GM19240 (cell line): ENCODE measurements around the gene PLEKHG4B.

ENCODE experiments used
- DNase-seq: peaks from one replicate; pipeline ENCODE4 v3.0.0; 2011; ENCODE audit warnings: low spot score; ENCODE audit not compliant: insufficient read length

PLEKHG4B gene

DNA sequence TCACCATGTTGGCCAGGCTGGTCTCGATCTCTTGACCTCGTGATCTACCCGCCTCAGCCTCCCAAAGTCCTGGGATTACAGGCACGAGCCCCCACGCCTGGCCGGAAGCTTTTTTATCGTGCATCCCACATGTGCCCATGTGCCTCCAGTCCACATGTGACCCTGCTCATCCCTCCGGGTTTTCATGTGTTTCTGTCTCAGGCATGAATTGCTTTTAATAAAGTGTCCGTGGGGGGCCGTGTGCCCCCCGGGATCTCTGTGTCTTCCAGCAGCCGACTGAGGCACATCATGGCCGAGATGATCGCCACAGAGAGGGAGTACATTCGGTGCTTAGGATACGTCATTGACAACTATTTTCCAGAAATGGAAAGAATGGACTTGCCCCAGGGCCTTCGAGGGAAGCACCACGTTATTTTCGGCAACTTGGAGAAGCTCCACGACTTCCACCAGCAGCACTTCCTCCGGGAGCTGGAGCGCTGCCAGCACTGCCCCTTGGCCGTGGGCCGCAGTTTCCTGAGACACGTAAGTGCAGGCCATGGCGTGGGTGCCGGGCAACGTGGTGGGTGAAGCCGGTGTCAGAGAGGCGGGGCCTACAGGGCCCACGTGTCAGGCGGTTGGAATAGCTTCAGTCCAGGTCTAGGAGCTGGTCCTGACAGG, 77.2 kb downstream of the PLEKHG4B start:
- DNase-seq: no peak

DNA sequence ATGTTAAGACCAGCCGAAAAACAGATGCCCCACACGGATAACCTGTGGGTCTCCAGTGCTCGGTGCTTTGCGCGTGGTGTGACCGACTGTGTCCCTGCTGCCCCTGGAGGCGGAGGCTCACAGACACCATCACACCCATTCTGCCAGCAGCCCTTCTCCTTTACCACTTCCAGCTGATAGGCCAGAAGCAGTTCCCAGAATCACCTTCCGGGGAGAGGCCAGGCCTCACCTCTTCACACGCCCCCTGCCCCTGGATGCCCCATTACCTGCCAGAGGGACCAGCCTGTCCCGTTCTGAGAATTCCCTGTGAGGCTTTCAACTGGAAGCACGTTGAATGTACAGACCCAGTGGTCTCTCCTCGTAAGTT, 77.7 kb downstream of the PLEKHG4B start:
- DNase-seq: no peak

DNA sequence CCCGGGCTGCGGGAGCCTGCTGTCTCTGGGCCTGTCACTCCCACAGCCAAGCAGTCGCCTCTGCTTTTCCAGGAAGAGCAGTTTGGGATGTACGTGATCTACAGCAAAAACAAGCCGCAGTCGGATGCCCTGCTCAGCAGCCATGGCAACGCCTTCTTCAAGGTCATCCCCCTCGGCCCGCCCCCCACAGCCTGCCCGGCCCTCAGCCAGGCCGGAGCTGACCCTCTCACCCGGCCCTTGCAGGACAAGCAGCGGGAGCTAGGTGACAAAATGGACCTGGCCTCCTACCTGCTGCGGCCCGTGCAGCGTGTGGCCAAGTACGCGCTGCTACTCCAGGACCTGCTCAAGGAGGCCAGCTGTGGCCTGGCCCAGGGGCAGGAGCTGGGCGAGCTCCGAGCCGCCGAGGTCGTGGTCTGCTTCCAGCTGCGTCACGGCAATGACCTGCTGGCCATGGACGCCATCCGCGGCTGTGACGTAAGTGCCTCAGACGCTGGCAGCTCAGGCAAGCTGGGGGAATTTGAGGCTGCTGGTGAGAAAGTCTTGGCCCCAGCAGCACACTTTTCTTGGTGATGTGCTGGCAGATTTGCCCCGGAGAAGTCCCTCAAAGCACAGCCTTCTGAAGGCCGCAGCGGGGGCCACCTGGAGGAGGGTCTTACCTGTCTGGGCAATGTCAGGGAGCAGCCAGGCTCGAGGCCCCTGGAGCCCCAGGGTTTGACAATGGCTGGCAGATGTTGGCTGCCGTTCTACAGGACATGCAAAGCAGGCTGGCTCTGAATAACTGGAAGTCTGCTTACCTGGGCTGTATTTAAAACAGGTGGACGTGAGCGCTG, 79.2 kb downstream of the PLEKHG4B start:
- DNase-seq: no peak

DNA sequence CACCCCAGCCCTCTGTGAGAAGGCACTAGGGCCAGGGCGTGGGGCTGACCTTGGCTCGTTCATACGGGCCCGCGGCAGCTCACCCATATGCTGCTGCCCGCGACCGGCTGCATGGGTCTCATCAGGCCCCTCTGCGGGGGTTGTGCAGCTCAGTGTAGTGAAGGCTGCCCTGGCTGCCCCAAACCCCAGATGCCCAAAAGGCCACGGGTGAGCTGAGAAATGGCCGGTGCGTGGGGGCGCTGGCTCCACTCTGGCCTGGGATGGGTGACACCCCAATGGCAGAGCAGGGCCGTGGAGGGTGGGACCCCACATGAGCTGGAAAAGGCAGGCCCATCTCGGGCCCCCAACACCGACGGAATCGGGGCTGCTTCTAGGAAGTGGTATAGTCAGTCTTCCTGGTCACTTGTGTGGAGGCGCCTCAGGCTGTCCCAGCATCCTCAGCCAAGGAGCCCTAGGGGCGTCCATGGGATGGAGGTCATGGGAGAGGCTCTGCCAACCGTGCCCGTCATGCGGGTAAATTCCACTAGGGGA, 79.9 kb downstream of the PLEKHG4B start:
- no peak for DNase-seq

DNA sequence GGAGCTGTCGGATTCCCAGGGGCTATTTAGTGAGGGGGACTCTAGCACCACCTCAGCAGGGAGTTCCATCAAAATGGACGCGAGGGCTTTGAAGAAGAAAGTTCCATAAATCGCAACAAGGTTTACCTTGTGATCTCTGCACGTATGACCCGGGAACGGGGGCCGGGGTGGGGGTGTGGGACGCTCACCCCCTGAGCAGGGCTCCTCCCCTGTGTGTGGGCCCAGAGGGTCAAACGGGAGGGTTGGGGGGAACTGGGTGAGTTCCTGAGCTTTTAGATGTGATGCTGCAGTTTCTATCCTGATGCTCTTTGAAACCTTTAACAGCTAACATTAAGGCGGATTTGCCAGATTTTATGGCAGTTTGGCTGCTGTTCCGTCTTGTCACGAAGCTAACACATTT, 80.5 kb downstream of the PLEKHG4B start:
- no peak for DNase-seq

DNA sequence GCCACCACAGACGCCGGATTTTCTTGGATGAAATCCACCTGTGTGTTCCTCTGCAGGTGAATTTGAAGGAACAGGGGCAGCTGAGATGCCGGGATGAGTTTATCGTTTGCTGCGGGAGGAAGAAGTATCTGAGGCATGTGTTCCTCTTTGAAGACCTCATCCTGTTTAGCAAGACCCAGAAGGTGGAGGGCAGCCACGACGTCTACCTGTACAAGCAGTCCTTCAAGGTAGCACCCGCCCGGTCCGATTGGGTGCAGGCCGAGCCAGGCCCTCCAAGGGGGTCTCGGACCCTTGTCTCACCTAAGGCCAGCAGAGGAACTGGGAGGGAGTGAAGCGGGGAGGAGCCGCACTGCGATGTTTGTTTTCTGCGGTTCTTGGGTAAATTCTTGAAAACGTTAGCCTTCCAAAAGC, 80.9 kb downstream of the PLEKHG4B start:
- DNase-seq: no peak

DNA sequence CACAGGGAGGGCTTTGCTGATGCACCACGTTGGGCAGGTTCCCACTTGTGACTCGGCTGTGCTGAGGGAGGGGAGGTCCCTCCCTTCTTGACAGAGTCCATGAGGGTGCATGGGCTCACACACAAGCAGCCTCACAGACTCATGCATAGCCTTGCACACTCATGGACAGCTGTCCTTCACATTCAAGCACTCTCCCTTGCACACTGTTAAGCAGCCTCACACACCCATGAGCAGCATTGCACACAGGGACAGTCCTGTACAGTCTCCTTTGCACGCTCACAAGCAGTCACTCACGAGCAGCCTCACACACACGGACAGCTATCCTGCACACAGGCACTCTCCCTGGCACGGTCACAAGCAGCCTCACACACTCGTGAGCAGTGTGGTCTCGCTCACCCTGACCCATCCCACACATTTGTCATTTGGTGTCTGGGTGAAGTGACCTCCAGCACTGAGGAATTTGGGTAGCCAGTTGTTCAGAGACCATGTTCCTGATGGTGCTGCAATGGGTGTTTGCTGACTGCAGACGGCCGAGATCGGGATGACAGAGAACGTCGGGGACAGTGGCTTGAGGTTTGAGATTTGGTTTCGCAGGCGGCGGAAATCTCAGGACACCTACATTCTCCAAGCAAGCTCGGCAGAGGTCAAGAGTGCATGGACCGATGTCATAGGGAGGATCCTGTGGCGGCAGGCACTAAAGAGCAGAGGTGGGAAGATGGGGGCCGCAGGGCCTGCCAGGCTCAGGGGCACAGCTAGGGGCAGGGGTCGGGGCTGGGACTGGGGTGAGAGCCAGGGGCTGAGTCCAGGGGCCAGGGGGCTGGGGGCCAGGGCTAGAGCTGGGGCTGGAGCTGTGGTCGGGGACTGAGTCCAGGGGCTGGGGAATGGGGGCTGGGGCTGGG, 81.7 kb downstream of the PLEKHG4B start:
- DNase-seq: no peak

DNA sequence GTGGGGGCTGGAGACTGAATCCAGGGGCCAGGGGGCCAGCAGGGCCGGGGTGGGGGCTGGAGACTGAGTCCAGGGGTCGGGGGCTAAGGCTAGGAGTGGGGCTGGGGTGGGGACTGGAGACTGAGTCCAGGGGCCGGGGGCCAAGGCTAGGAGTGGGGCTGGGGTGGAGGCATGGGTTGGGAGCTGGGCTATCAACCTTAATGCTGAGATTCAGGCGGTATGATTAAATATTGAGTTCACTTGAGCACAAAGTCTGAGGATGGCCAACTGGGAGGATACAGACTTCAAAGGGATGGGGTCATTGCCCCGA, 82.3 kb downstream of the PLEKHG4B start:
- DNase-seq: no peak

DNA sequence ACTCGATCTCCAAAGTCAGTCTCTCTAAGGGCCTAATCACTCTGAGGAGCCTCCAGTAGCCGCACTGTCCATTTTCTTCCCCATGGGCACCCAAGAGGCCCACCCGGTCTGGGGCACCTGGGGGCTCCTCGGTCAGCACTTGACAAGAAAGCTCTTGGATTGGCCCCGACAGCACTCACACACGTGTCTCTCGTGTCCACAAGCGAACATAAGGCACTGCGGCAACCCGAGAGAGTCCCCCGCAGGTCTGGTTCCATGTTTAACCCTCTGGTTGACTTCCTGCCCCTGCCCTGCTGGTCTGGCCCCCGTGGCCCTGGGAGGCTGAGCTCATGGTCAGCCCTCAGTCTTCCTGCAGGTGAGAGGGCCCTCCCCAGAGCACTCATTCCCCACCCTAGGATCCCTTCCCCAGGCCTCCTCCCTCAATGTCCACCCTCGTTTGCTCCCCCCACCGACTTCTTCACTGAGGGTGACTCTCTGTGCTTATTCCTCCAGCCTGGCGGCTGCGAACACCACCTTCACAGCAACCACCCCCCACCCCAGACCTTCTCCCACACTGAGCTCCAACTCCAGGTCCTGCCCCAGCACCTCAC, 83.0 kb downstream of the PLEKHG4B start:
- DNase-seq: no peak

DNA sequence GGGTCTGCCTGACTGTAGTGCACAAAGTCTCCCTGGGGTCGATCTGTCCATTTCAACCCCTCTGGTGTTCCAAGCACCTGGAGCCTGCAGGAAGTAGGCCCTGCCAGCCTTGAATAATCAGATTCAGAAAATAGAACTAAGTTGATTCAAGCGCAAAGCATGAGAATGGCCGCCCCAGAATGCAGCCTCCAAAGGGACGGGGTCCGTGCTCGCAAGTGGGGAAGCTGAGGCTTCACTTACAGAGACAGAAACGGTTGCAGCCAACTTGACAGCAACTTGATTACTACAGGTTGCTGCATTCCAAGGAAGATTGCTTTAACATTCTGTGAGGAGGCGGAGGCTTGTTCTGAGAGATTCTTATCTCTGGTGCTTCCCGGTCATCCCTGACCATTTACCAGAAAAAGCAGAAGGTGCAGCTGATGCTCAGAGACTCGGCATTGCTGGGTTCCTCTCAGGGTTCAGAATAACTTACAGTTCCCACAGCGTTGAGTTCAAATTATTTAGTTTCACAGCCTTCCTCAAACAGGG, 84.4 kb downstream of the PLEKHG4B start:
- no peak for DNase-seq

DNA sequence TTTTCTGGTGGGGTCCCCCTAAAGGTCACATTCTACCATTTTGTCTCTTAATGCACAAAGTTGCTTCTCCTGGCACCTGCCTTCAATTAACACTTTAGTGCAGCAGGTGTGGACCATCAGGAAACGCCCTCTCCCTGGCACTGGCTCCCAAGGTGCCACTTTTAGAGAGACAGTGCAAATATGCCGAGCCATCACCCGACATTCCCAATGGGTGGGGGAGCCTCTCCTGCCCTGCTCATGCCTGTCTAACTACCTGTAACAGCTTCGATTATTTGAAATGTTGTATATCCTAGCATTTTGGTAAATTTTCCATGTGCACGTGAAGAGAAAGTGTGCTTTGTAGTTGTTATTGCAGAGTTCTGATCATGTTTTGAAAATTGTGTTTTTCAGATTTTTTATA, 86.1 kb downstream of the PLEKHG4B start:
- DNase-seq: no peak

DNA sequence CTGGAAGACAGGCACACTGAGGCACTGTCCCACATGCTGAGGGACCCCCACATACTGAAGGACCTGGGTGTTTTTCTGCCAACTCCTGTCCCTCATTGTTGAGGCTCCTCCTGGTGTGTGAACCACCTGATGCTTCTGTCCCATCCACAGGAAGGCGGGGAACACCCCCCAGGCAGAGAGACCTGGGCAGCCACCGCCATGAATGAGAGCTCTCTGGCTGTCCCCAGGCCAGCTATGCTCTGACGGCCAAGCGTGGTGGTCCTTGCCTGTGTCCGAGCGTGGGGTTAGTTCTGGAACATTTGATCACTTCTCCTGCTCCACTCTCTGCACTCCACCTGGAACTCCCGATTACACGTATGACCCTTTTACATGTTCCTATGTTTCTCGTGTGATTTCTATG, 87.4 kb downstream of the PLEKHG4B start:
- no peak for DNase-seq

DNA sequence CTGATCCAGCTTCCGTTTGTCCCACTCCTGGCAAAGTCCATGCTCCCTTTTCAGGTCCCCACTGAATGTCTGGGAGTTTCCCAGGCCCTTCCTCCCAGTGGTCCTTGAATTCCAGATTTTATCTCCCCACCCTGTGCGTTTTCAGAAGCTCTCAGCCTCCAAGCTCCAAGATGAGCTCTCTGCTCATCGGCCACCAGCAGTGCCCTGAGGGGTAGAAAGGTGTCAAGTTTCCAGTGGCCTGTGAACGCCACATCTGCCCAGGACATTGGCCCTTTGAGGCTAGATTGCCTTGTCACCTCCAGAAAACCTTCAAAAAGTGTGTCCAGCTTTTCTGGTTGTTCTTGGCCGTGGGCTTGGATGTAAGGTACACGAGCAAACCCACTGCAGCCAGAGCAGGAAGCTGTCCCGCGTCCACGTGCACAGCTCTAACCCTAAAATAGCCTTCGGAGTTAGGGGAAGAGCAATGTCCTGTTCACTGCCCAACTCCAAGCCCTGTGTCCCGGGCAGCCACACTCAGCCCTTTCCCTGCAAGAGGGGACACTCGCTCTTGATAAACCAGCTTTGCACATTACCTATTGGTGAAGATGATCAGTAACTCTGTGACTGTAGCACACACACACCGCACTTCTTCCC, 88.4 kb downstream of the PLEKHG4B start:
- no peak for DNase-seq

DNA sequence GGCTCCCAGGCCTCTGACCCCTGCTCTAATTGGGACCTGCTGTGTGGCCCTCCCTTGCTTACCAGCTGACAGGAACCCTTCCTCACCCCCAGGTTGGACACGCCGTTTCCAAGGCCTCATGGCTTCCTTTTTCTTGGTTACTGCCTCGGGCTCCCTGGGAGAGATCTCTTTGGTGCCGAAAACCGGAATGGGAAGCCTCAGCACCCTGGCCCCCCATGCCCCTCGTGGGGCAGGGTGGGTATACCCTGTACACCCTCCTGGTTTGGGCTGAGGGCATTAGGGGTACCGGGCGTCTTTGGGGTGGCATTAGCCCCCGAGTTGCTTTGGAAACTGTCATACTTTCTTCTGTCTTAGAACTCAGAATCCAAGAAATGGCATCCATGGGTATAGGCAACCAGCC, 89.2 kb downstream of the PLEKHG4B start:
- DNase-seq: no peak

DNA sequence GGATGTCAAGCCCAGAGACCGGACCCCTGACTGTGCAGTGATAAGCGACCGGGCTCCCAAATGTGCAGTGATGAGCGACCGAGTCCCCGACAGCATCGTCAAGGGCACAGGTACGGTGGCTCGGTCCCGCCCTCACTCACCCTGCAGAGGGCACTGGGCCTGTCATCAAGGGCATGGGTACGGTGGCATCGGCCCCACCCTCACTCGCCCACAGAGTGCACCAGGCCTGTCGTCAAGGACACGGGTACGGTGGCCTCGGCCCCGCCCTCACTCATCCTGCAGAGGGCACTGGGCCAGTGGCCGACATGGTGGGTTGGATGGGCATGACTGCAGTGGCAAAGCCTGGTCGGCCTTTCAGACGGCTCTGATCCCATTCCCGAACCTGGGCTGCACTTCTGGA, 89.6 kb downstream of the PLEKHG4B start:
- DNase-seq: no peak

DNA sequence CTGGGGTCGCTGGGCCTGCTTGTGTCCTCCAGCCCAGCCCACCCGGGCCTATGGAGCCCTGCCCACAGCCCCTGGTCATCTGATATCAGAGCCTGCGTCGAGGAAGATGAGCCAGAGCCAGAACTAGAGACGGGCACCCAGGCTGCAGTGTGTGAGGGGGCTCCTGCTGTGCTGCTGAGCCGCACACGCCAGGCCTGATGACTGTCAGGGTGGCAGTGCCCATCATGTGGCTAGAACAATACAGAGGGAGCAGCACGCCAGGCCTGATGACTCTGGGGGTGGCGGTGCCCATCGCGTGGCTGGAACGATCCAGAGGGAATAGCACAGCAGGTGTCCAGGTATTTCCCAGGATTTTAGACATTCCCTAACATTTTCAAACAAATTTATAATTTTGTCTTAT, 90.2 kb downstream of the PLEKHG4B start:
- DNase-seq: no peak

DNA sequence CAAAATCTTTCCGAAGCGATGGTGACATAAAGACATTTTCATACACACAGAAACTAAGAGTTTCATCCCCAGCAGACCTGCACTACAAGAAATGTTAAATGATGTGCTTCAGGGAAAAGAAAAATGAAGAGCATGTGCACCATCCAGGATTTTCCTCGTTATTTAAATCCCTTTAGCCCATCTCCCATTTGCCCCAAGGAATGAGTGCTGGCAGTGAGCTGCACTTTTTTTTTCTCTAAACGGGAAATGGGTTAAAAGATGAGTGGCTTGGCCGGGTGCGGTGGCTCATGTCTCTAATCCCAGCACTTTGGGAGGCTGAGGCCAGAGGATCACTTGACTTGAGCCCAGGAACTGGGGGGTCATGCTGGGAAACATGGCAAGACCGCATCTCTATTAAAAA, 92.5 kb downstream of the PLEKHG4B start:
- DNase-seq: no peak

DNA sequence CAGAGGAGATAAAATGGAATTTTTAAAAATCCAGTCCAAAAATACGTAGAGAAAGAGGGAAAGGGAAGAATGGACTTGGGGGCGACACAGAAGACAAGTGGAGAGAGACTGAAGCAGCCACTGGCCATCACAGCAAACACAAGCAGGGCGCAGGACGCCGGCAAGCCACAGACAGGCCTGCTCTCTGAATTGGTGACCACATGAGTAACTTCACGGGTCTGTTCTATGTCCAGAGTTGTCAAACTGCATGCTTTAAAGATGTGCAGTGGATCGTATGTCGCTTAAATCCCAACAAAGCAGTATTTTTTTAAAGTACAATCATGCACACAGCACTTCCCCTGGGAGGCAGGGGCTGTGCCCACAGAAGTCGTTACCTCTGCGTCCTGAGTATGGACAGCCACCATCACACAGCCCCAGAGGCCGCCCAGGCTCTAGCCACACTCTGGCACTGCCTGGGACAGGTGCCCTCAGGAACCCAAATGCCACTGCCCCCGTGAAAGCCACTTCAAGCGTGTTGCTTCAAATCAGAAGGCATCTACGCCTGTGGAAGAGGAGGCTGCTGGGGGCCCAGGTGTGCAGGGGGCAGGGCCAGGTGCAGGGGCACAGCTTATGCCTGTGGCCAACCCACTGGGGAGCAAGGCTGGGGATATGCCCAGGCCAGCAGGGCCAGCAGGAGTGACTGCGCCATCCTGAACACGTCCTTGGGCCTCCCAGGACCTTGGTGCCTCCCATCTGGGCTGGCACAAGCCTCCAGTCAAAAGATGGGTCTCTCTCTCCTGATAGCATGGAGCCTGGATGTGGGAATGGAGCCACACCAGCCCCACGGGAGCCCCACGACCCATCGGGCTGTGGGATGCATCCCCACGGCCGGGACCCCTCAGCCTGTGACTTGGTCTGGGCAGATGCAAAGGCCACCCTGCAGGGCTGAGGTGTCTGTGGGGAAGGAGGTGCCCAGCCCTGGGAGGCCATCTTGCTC, 93.4 kb downstream of the PLEKHG4B start:
- no peak for DNase-seq

DNA sequence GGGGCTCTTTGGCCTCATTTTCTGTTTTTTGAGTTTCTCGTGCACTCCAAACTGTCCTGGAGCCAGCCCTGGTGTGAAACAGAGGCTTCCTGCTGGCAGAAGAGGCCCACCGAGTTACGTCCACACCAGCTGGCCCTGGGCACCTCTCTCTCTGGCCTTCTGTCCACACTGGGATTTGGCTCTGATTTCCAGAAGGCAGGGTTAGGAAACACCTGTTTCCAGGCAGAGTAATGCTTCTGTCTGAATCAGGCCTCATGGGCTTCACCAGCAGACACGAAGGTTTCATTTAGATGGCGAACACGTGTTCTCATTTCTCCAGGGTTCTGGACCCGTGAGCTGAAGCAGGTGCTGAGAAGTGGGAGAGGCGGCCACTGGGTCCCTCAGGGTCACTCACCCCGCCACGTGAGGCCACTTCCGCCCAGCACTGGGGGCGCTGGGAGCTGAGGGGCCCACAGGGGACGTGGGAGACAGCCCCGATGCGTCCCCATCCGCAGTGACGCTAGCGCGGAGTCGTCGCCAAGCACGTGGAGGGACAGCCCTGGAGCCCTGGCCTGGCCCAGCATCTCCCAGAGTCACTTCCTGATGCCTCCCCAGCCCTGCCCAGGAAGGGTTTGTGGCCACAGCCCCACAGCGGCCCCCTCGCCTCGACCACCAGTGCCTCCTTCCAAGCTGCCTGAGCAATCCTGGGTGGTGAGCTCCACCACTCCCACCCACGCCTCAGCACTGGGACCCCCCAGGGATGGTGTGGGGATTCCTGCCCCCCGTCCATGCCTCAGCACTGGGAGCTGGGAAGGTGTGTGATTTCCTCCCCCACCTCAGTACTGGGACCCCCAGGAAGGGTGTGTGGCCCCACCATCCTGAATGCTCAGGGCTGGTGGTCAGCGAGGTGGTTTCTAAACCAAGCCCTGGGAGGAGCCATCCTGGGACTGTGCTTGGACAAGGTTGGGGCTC, 94.4 kb downstream of the PLEKHG4B start:
- DNase-seq: no peak
